ENCODE results near the gene PLA2G2D.

The PLA2G2D gene

GRCh38 chr1:20119347-20119746 is at the start of gene PLA2G2D:
Gene PLA2G2D, minus strand, starts transcription at chr1:20119536. Its CDS starts 38 bp downstream, at chr1:20119498.
- DNase-seq (ENCODE audit: low spot score), result no peak

- no peak for DNase-seq (ENCODE audit: low spot score)
These were observed 49.5 kb upstream of the PLA2G2D start for GRCh38 chr1:20168564-20169491.

- no peak for DNase-seq (ENCODE audit: low spot score)
These were observed 47.8 kb upstream of the PLA2G2D start for GRCh38 chr1:20167126-20167525.

- no peak for DNase-seq (ENCODE audit: low spot score)
These were observed 46.7 kb upstream of the PLA2G2D start for GRCh38 chr1:20166051-20166450.

- DNase-seq (ENCODE audit: low spot score), result no peak
These were observed 46.2 kb upstream of the PLA2G2D start for GRCh38 chr1:20165522-20165951.

GRCh38 chr1:20164694-20165202 is 45.4 kb upstream of the PLA2G2D start:
- no peak for DNase-seq (ENCODE audit: low spot score)

GRCh38 chr1:20160034-20160433 is 40.7 kb upstream of the PLA2G2D start:
- DNase-seq (ENCODE audit: low spot score), result peak; percentile 20

GRCh38 chr1:20158358-20159070 is 39.2 kb upstream of the PLA2G2D start:
- peak; percentile 18 for DNase-seq (ENCODE audit: low spot score)

- no peak for DNase-seq (ENCODE audit: low spot score)
These were observed 35.0 kb upstream of the PLA2G2D start for GRCh38 chr1:20154301-20154831.

GRCh38 chr1:20153000-20153418 is 33.7 kb upstream of the PLA2G2D start:
- DNase-seq (ENCODE audit: low spot score), result peak; percentile 26

- DNase-seq (ENCODE audit: low spot score), result no peak
These were observed 33.2 kb upstream of the PLA2G2D start for GRCh38 chr1:20152599-20152930.

GRCh38 chr1:20151906-20152598 is 32.7 kb upstream of the PLA2G2D start:
- peak; percentile 79 for DNase-seq (ENCODE audit: low spot score)

GRCh38 chr1:20150969-20151368 is 31.6 kb upstream of the PLA2G2D start:
- DNase-seq (ENCODE audit: low spot score), result no peak

- DNase-seq (ENCODE audit: low spot score), result no peak
These were observed 31.0 kb upstream of the PLA2G2D start for GRCh38 chr1:20150326-20150705.

GRCh38 chr1:20149601-20150325 is 30.4 kb upstream of the PLA2G2D start:
- no peak for DNase-seq (ENCODE audit: low spot score)

- DNase-seq (ENCODE audit: low spot score), result no peak
These were observed 29.5 kb upstream of the PLA2G2D start for GRCh38 chr1:20148571-20149500.

GRCh38 chr1:20147846-20148570 is 28.7 kb upstream of the PLA2G2D start:
- no peak for DNase-seq (ENCODE audit: low spot score)

- no peak for DNase-seq (ENCODE audit: low spot score)
These were observed 24.6 kb upstream of the PLA2G2D start for GRCh38 chr1:20143734-20144565.

- DNase-seq (ENCODE audit: low spot score), result no peak
These were observed 24.0 kb upstream of the PLA2G2D start for GRCh38 chr1:20143318-20143717.

All from kidney tubule cell (primary cell).